Measurements from ENCODE around the gene PDIA4.

The PDIA4 gene

DNA sequence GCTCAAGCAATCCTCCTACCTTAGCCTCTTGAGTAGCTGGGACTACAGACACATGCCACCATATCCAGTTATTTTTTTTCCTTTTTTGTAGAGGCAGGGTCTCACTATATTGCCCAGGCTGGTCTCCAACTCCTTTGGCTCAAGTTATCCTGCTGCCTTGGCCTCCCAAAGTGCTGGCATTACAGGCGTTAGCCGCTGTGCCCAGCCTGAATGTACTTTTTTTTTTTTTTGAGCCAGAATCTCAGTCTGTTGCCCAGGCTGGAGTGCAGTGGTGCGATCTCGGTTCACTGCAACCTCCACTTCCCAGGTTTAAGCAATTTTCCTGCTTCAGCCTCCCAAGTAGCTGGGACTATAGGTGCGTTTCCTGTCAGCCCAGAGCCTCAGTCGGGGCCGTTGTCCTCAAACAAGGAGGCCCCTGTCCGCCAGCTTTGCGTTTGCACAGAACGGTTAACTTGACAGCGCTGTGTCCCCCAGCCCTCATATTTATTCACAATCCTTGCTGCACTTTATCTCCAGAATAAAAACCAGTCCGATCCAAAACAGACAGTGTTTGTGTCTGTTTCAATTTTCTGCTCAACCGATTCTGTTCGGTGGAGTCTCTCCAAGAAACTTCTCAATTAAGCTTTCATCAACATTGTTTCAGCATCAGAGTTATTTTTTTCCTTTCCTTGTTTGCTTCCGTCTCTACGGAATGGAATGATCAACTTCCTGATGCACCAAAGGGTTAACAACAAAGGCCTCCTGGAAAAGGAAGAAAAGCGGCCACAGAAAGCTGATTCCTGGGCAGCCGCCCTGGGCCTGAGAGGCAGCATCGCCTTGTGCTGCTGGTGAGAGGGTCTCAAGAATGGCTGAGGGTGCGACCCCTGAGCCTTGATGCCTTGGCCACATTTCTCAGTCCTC, 64.5 kb downstream of the PDIA4 start:
- DNase-seq, result peak; percentile 34

GRCh38 chr7:148962823-148963582, 65.3 kb downstream of the PDIA4 start:
- peak; percentile 74 for DNase-seq

DNA sequence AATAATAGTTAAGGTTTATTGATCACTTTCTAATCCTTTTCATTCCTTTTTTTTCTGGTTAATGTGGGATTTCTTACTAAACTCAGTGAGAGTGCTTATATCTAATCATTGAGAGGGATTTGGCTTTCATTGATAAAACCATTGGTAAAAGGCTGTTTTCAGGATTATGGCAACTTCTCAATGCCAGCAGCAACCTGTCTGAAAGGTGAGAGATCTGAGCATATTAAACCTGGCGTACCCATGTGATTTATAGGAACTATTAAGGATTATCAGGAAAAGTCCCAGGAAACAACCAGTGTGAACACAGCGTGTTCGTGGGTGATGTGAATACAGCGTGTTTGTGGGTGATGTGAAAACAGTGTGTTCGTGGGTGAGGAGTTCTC, 65.9 kb downstream of the PDIA4 start:
- DNase-seq, result no peak

GRCh38 chr7:148959726-148960125, 68.6 kb downstream of the PDIA4 start:
- no peak for DNase-seq

DNA sequence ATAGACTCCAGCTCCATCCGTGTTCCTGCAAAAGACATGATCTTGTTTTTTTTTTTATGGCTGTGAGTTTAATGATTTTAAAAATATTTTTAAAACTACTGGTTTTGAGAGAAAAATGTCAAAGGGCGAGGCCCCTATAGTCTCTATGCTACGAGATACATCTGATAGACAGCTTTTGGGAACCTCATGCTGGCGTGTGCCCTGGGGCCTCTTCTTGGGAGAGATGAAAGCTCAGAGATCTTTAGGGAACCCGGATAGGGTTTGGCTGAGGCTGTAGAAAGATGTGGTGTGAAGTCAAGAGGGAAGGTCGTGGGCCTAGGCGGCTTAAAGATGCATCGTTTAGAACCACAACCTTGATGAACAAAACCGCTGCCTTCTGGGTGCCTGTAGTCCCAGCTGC, 70.2 kb downstream of the PDIA4 start:
- no peak for DNase-seq

- no peak for DNase-seq
Measured at GRCh38 chr7:148954766-148955165, 73.5 kb downstream of the PDIA4 start.

GRCh38 chr7:148953676-148954075, 74.6 kb downstream of the PDIA4 start:
- no peak for DNase-seq
